Lower lobe of right lung (tissue), 2 donors: ENCODE data around the gene NDUFV1. TPM values are rescaled to one million over a fixed set of nuclear protein-coding genes. Genes with fewer than 3 reads are reported as not detected.
"Not testable (repeated sequence)": the region's sequence is repeated elsewhere in the genome, so short reads cannot be mapped to it uniquely, and the experiment has no call there.

Source experiments
- ATAC-seq, 2 donors: fragments of 200-7000 bp; cut with Tn5 transposase; one replicate each; pipeline ENCODE4 v1.9.1; 2020 to 2022; ENCODE audit warnings: mild to moderate bottlenecking in 2 of 2, moderate library complexity in 2 of 2
- DNase-seq: peaks from one replicate; pipeline ENCODE4 v3.0.0-alpha.2; 2020
- H3K27ac ChIP-seq: fragments of 200-600 bp; one replicate; pipeline ENCODE4 v1.8.0; 2022
- H3K27me3 ChIP-seq: fragments of 200-600 bp; one replicate; pipeline ENCODE4 v1.8.0; 2022; ENCODE audit warnings: low read depth
- H3K36me3 ChIP-seq: fragments of 200-600 bp; one replicate; pipeline ENCODE4 v1.8.0; 2022; ENCODE audit warnings: mild to moderate bottlenecking
- H3K4me1 ChIP-seq: fragments of 200-600 bp; one replicate; pipeline ENCODE4 v1.8.0; 2022
- H3K4me3 ChIP-seq: fragments of 200-600 bp; one replicate; pipeline ENCODE4 v1.8.0; 2022; ENCODE audit warnings: mild to moderate bottlenecking
- H3K9me3 ChIP-seq: fragments of 200-600 bp; one replicate; pipeline ENCODE4 v1.8.0; 2022
- intact Hi-C: fragments of 100-400 bp; cut with DNase I; formaldehyde crosslinking; loops from one replicate; pipeline ENCODE4 v1.11.0; 2022
- total RNA-seq: library from RNA; stranded (reverse); fragmentation: NEBNext Ultra II Directional; extraction: Animal tissue kit (Norgen Biotek cat#: 25700); gene quantifications from one replicate; pipeline ENCODE4 v1.2.1, GENCODE V29; 2021
- TF ChIP-seq, protein P1 (sequence below): fragments of 200-600 bp; IDR thresholded peaks from one replicate; pipeline ENCODE4 v1.8.0; 2022; ENCODE audit warnings: antibody characterized with exemption, mild to moderate bottlenecking
- donor health status: DM: no; HTN: yes; CAD: no; lungs with severe emphysema.

Gene NDUFV1
- total RNA-seq, 1 donor from 2014 or later: 143 TPM

- H3K4me3 ChIP-seq: no peak overlapping the region
- intact Hi-C loops: no loop called here
- H3K36me3 ChIP-seq: no peaks in the 10 kb centered on the region
- DNase-seq (no peak), ATAC-seq (no peak)
- no peaks in the 10 kb centered on the region for H3K9me3 ChIP-seq
- TF ChIP-seq, protein P1, sequence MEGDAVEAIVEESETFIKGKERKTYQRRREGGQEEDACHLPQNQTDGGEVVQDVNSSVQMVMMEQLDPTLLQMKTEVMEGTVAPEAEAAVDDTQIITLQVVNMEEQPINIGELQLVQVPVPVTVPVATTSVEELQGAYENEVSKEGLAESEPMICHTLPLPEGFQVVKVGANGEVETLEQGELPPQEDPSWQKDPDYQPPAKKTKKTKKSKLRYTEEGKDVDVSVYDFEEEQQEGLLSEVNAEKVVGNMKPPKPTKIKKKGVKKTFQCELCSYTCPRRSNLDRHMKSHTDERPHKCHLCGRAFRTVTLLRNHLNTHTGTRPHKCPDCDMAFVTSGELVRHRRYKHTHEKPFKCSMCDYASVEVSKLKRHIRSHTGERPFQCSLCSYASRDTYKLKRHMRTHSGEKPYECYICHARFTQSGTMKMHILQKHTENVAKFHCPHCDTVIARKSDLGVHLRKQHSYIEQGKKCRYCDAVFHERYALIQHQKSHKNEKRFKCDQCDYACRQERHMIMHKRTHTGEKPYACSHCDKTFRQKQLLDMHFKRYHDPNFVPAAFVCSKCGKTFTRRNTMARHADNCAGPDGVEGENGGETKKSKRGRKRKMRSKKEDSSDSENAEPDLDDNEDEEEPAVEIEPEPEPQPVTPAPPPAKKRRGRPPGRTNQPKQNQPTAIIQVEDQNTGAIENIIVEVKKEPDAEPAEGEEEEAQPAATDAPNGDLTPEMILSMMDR: no peak
- H3K4me1 ChIP-seq: no peaks in the 10 kb centered on the region
- no peak overlapping the region for H3K27ac ChIP-seq
- H3K27me3 ChIP-seq: no peaks in the 10 kb centered on the region
Measured at GRCh38 chr11:67599149-67599548, 7.6 kb upstream of the NDUFV1 start.

DNA sequence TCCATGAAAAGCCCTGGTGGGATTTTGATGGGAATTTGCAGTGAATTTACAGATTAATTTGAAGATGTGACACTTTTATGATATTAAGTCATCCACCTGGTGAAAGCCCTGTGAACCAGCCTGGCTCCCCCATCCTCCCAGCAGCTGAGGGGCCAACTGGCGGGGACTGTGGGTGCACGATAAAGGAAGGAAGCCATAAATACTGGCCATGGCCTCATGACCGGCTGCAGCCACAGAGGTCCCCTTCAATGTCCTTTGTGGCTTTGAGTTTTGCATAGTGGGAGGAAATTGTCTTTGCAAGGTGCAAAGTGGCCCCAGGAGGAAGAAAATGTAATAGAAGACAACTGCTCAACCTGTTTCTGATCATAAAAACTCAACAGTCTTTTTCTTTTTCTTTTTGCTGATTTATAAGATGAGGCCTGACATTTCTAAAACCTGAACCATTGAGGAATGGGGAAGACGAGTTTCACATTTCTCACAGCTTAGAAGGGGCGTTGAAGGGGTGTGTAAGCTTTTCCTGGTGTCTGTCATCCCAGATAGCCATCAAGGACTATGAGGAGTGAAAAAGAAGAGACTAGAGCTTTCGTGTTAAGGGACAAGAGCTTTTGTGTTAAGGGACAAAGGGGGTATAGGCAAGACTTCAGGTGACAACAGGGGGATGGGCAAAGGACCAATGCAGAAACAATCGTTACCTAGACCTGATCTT is 6.3 kb upstream of the NDUFV1 start:
- Histone ChIP-seq H3K36me3 (no peaks in the 10 kb centered on the region), H3K27ac (no peak overlapping the region), H3K9me3 (no peaks in the 10 kb centered on the region), H3K4me1 (no peaks in the 10 kb centered on the region), H3K4me3 (no peak overlapping the region), H3K27me3 (no peaks in the 10 kb centered on the region)
- DNase-seq (no peak), ATAC-seq (no peak)
- intact Hi-C loops: no loop called here
- TF ChIP-seq, protein P1: no peak

DNA sequence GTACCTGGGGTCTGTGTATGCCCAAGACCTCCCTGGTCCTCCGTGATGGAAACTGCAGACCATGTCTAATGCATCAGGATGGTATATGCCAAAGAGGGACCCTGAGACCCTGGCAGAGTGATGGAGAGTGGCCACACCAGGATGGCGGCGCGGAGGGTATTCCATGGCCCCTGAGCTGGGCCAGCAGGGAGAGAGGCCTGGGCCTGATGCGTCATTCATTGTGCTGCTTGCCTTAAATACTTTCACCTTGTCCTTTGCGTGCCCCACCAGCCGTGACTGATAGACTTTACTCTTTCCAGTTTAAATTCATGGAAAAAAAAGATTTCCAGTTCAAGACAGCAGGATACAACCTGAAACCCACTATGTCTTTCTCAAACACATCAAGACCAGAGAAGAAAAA is 5.6 kb upstream of the NDUFV1 start:
- no peak overlapping the region for H3K27ac ChIP-seq
- intact Hi-C loops: no loop called here
- H3K4me3 ChIP-seq: no peak overlapping the region
- H3K9me3 ChIP-seq: no peaks in the 10 kb centered on the region
- peaks cover 3% of the 10 kb centered on the region for H3K4me1 ChIP-seq
- no peak for ATAC-seq
- no peaks in the 10 kb centered on the region for H3K36me3 ChIP-seq
- TF ChIP-seq, protein P1: no peak
- H3K27me3 ChIP-seq: no peaks in the 10 kb centered on the region
- no peak for DNase-seq

DNA sequence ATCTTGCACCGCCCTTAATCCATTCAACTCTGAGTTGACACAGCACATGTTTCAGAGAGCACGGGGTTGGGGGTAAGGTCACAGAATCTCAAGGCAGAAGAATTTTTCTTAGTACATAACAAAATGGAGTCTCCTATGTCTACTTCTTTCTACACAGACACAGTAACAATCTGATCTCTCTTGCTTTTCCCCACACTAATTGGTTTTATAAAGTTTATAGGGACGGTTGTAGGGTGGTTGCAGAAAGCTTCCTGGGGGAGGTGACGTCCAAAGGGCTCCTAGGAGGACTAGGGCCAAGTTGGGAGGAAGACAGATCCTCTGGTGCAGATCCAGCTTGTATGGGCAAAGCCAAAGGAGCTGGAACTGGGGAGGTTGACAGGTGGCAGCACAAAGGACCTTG is 2.6 kb upstream of the NDUFV1 start:
- ATAC-seq: not testable (repeated sequence)

GRCh38 chr11:67604815-67605214 is 1.9 kb upstream of the NDUFV1 start:
- intact Hi-C loops: no loop called here
- TF ChIP-seq, protein P1: no peak
- Histone ChIP-seq H3K36me3 (peaks cover 14% of the 10 kb centered on the region), H3K27me3 (no peaks in the 10 kb centered on the region), H3K9me3 (no peaks in the 10 kb centered on the region), H3K27ac (peak overlapping the region; percentile 91), H3K4me1 (peaks cover 19% of the 10 kb centered on the region), H3K4me3 (no peak overlapping the region)
- ATAC-seq (no peak), DNase-seq (no peak)

More for the DNA sequence above, 2.6 kb upstream of the NDUFV1 start:
- DNase-seq, H3K27ac ChIP-seq, H3K36me3 ChIP-seq, H3K27me3 ChIP-seq, H3K4me3 ChIP-seq, intact Hi-C loops, H3K9me3 ChIP-seq: not testable (repeated sequence)
- peaks cover 19% of the 10 kb centered on the region for H3K4me1 ChIP-seq

DNA sequence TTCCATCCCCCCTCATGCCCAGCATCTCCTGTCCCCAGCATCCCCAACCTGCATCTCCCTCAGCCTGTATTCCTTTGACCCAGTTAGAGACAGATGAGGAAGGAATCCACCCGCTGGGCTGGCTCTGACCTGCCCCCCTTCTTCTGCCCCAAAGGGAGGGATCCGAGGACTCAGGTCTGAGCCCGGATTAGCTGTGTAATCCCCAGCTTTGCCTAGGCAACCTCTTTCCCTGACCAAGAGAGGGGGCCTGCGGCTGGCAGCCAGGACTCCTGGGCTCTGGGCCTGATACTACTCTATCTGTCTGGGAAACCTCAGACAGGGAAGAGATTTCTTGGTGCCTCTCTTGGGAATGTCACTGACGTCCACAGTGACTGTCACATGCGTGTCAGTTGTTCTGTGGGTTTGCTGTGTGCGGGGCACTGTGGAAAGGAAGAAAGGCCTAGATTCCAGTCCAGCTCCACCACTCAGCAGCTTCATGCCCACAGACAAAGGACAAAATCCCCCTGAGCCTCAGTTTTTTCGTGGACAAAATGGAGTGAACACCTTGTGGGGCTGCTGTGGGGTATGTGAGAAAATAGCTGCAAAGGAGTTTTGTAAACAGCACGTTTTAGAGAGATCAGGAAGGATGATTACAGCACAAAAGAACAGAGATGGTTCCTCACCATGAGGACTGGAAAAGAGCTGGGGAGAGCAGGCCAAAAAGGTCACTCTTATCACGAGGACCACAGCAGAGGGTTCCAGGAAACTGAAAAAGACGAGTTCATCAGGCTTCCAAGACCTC is 1.3 kb upstream of the NDUFV1 start:
- Histone ChIP-seq H3K4me1 (peaks cover 19% of the 10 kb centered on the region), H3K27me3 (no peaks in the 10 kb centered on the region), H3K27ac (peak overlapping the region; percentile 91), H3K36me3 (peaks cover 20% of the 10 kb centered on the region), H3K4me3 (no peak overlapping the region), H3K9me3 (no peaks in the 10 kb centered on the region)
- no peak for DNase-seq
- intact Hi-C loops: no loop called here
- TF ChIP-seq, protein P1: no peak
- no peak for ATAC-seq
